ENCODE measurements around the gene REPS2. TPM values are rescaled to one million over a fixed set of nuclear protein-coding genes. Genes with fewer than 3 reads are reported as not detected.
A peak's percentile ranks its signal among the peaks of the same experiment; 100 is the strongest.

Gene REPS2
- total RNA-seq, 1 experiment from 2014 or later = 3.7 TPM

- no peaks in the 10 kb centered on the region for H4K20me1 ChIP-seq (ENCODE audit: control insufficient read depth, insufficient read depth, insufficient read length)
- no peak overlapping the region for H3K18ac ChIP-seq (ENCODE audit: insufficient read length, low read depth, low read length)
- no peak overlapping the region for H3K9ac ChIP-seq (ENCODE audit: extremely low read depth, insufficient read length, low read length)
- Mint-ChIP-seq H3K9me3 (no peaks in the 10 kb centered on the region), H3K27me3 (ENCODE audit: low read depth) (no peaks in the 10 kb centered on the region), H3K36me3 (ENCODE audit: insufficient read depth in 1 of 3, low read depth in 3 of 3) (no peaks in the 10 kb centered on the region), H3K27ac (no peak overlapping the region), H3K4me1 (no peaks in the 10 kb centered on the region; a peak in 1 of 4 replicates), H3K4me3 (no peak overlapping the region; a peak in 1 of 5 replicates)
- no peaks in the 10 kb centered on the region for H3K4me1 ChIP-seq (ENCODE audit: insufficient read depth, low read length)
- TF ChIP-seq, protein P1, sequence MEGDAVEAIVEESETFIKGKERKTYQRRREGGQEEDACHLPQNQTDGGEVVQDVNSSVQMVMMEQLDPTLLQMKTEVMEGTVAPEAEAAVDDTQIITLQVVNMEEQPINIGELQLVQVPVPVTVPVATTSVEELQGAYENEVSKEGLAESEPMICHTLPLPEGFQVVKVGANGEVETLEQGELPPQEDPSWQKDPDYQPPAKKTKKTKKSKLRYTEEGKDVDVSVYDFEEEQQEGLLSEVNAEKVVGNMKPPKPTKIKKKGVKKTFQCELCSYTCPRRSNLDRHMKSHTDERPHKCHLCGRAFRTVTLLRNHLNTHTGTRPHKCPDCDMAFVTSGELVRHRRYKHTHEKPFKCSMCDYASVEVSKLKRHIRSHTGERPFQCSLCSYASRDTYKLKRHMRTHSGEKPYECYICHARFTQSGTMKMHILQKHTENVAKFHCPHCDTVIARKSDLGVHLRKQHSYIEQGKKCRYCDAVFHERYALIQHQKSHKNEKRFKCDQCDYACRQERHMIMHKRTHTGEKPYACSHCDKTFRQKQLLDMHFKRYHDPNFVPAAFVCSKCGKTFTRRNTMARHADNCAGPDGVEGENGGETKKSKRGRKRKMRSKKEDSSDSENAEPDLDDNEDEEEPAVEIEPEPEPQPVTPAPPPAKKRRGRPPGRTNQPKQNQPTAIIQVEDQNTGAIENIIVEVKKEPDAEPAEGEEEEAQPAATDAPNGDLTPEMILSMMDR (conservative IDR thresholded peaks at IDR 0.05) = peak; percentile 89
- H3K23ac ChIP-seq (ENCODE audit: insufficient read length, low read depth, low read length) = no peak overlapping the region
- H2BK5ac ChIP-seq (ENCODE audit: insufficient read length, low read length) = no peak overlapping the region
- H3K79me2 ChIP-seq (ENCODE audit: insufficient read depth, low read length) = no peaks in the 10 kb centered on the region
- no peak overlapping the region for H3T11ph ChIP-seq (ENCODE audit: low read length)
- no peak overlapping the region for H3K4ac ChIP-seq (ENCODE audit: low read depth, low read length)
- H4K8ac ChIP-seq (replicated peaks; ENCODE audit: insufficient read length, low read depth, low read length) = no peak overlapping the region
- H3K79me1 ChIP-seq (ENCODE audit: insufficient read depth, low read depth, low read length, poor library complexity, severe bottlenecking) = no peaks in the 10 kb centered on the region
- no peak overlapping the region for H4K91ac ChIP-seq (ENCODE audit: insufficient read length, low read depth, low read length)
- H2BK15ac ChIP-seq (ENCODE audit: low read depth, low read length) = no peak overlapping the region
- H2AK5ac ChIP-seq (ENCODE audit: insufficient read length, low read length) = no peak overlapping the region
- no peak overlapping the region for H3K4me2 ChIP-seq (ENCODE audit: insufficient read depth, insufficient read length, low read length)
- no peak overlapping the region for H3K56ac ChIP-seq (ENCODE audit: insufficient read length, low read depth, low read length)
- peak overlapping the region; percentile 74 for H2AFZ ChIP-seq (ENCODE audit: low read length)
- no peaks in the 10 kb centered on the region for H3K27me3 ChIP-seq (ENCODE audit: insufficient read depth, low read length)
- H3K23me2 ChIP-seq (ENCODE audit: insufficient read length, low read depth, low read length, poor library complexity, severe bottlenecking) = no peaks in the 10 kb centered on the region
- H3K27ac ChIP-seq (ENCODE audit: insufficient read length, low read depth, low read length) = no peak overlapping the region
- H4K5ac ChIP-seq (ENCODE audit: insufficient read length, low read depth, low read length) = no peak overlapping the region
- no peaks in the 10 kb centered on the region for H3K9me3 ChIP-seq (ENCODE audit: control insufficient read depth, low read depth, low read length)
- no peak overlapping the region for H2BK12ac ChIP-seq (ENCODE audit: insufficient read length, low read depth, low read length)
- no CpG with 5 or more reads among the region's 5 CpGs for WGBS (ENCODE audit: extremely low coverage, insufficient read length, low lambda C conversion rate)
- H3K14ac ChIP-seq (ENCODE audit: insufficient read depth, low read length) = no peak overlapping the region
- H2BK120ac ChIP-seq (ENCODE audit: low read depth, low read length, poor library complexity, severe bottlenecking) = no peak overlapping the region
- DNase-seq = peak; percentile 70
- H2BK20ac ChIP-seq (ENCODE audit: low read depth, low read length, poor library complexity, severe bottlenecking) = no peak overlapping the region
Measured at GRCh38 chrX:17046478-17047097, 100.1 kb downstream of the REPS2 start.
